IMR-90 (cell line): Measurements from ENCODE around the gene CNIH1.

Experiments used
- CEBPB ChIP-seq: IDR thresholded peaks from 2 replicates; pipeline ENCODE4 v1.6.1; 2012; ENCODE audit warnings: low read depth, low read length, improper control_type of control experiment
- CHD1 ChIP-seq: IDR thresholded peaks from 2 replicates; pipeline ENCODE4 v1.6.1; 2012; ENCODE audit warnings: low read depth, low read length, improper control_type of control experiment
- CTCF ChIP-seq: conservative IDR thresholded peaks from 2 replicates; pipeline ENCODE4 v1.5.1; 2012; ENCODE audit warnings: mild to moderate bottlenecking, low read depth, low read length, improper control_type of control experiment
- FOS ChIP-seq: fragments of 150-350 bp; IDR thresholded peaks from 2 replicates; pipeline ENCODE4 v1.6.1; 2016; ENCODE audit warnings: low read depth, low read length
- MAFK ChIP-seq: IDR thresholded peaks from 2 replicates; pipeline ENCODE4 v1.6.1; 2012; ENCODE audit warnings: low read depth, low read length, improper control_type of control experiment
- MAZ ChIP-seq: IDR thresholded peaks from 2 replicates; pipeline ENCODE4 v1.6.1; 2012; ENCODE audit warnings: low read depth, mild to moderate bottlenecking, low read length, improper control_type of control experiment, moderate library complexity, borderline replicate concordance
- MXI1 ChIP-seq: IDR thresholded peaks from 2 replicates; pipeline ENCODE4 v1.6.1; 2012; ENCODE audit warnings: low read depth, mild to moderate bottlenecking, low read length, moderate library complexity, borderline replicate concordance
- POLR2A ChIP-seq: IDR thresholded peaks from 2 replicates; pipeline ENCODE4 v1.6.1; 2012; ENCODE audit warnings: mild to moderate bottlenecking, low read depth, low read length
- RAD21 ChIP-seq: IDR thresholded peaks from 2 replicates; pipeline ENCODE4 v1.6.1; 2012; ENCODE audit warnings: low read length, improper control_type of control experiment
- RCOR1 ChIP-seq: IDR thresholded peaks from 2 replicates; pipeline ENCODE4 v1.6.1; 2012; ENCODE audit warnings: mild to moderate bottlenecking, low read length, improper control_type of control experiment; ENCODE audit not compliant: insufficient replicate concordance
- RFX5 ChIP-seq: IDR thresholded peaks from 2 replicates; pipeline ENCODE4 v1.8.0; 2012; ENCODE audit warnings: low read depth, mild to moderate bottlenecking, low read length, moderate library complexity
- SMC3 ChIP-seq: fragments of 150-350 bp; IDR thresholded peaks from 2 replicates; pipeline ENCODE4 v1.6.1; 2016; ENCODE audit warnings: low read depth, mild to moderate bottlenecking, antibody characterized with exemption, low read length, moderate library complexity
- USF2 ChIP-seq: fragments of 150-350 bp; IDR thresholded peaks from 2 replicates; pipeline ENCODE4 v1.6.1; 2017; ENCODE audit warnings: mild to moderate bottlenecking, antibody characterized with exemption, low read length, low read depth

- TF ChIP-seq CTCF: no peak
- no peak for TF ChIP-seq SMC3
- TF ChIP-seq RAD21: no peak
- TF ChIP-seq POLR2A: no peak
- TF ChIP-seq CEBPB: no peak
- no peak for TF ChIP-seq FOS
- TF ChIP-seq MAFK: no peak
- TF ChIP-seq USF2: no peak
- TF ChIP-seq CHD1: no peak
- no peak for TF ChIP-seq RFX5
- TF ChIP-seq MXI1: no peak
- no peak for TF ChIP-seq RCOR1
- TF ChIP-seq MAZ: no peak
These were observed 46.6 kb downstream of the CNIH1 start for GRCh38 chr14:54394596-54394995.
